NOMO-1 treated with dmso at 0.1 percent for 144 hours (cell line): Measurements from ENCODE around the gene INSR.

Experiments used
- DNase-seq: peaks from one replicate; lab custom pipeline; 2025; ENCODE audit not compliant: unreplicated experiment; lab: John Stamatoyannopoulos, UW

The INSR gene

DNA sequence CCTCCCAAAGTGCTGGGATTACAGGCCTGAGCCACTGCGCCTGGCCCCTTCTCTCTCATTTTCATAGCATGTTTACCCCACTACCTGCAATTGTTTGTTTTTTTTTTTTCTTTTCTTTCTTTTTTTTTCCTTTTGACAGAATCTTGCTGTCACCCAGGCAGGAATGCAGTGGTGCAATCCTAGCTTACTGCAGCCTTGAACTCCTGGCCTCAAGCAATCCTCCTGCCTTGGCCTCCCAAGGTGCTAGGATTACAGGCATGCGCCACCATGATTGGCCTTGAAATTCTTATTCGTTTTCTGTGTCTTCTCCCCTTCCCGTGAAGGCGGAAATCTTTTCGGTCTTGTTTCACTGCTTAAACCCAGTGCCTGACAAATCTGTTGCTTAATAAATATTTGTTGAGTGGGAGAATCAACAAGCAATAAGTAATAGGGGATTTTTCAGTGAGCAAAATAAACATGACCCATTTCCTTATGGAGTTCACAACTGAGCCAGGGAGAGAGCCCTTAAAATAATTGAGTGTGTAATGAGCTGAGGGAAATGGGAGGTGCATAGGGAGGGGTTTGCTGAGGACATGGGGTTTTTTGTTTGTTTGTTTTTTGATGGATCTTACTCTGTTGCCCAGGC lies 1.8 kb upstream of the INSR start:
- no peak for DNase-seq

DNA sequence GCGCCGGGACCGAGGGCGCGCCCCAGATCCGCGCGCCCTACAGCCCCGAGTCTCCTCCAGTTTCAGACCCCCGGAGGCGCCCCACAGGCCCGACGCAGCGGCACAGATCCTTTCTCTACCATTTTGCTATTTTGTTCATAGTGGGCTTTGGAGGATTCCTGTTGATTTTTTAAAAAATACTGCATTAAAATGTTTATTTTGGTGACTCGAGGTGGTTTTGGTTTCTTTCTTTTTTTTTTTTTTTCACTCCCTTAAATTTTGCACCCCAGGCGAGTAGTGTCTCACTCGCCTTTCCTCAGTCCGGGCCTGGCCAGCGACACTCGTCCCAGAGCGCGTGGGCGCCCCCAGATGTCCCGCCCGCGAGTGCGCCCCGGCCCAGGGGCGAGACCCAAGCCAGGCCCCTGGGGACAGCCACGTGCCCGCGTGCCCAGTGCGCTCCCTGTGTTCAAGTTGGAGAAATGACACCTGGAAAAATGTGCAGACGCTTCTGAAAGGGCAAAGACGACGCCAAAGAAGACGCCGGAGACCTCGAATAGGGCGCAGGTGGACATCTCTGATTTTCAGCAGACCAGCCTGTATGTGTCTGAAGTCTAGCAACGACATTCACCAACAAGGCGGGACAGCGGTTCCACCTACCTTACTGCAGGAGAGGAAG lies 471 bp upstream of the INSR start:
- peak; percentile 69 for DNase-seq

DNA sequence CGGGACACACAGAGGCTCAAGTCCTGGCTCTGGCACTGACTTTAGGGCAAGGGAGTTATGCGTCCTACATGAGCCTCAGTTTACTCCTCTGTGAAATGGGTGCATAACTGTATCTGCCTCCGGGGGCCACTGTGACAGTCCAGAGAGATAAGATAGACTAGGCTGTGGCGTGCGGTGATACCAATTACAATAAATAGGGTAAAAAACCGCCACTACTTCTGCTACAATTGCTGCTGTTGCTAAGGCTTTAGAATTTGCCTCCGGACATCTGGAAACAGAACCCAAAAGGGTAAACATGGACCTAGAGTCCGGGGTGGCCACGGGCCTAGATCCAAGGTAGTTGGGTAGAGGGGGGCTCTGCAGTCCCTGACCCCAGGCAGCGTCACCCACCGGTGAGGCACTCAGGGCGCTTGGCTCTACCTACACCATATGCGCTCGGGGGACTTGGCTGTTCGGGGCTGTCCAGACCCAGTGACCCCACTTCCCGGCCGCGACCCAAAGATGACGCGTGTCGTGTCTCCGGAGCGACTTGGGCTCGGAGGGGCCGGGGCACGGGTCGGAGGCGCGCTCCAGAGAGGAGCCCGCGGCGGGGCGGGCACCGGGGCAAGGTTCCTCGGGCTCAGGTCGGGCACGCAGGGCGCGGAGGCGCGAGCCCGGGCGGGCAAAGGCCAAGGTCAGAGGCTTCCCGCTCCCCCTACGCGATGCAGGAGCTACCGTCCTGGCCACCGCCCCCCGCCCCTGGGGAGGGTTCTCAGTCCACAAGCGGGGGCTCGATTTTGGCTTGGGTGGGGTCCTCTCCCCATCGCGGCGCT lies 1.1 kb downstream of the INSR start:
- peak; percentile 25 for DNase-seq

DNA sequence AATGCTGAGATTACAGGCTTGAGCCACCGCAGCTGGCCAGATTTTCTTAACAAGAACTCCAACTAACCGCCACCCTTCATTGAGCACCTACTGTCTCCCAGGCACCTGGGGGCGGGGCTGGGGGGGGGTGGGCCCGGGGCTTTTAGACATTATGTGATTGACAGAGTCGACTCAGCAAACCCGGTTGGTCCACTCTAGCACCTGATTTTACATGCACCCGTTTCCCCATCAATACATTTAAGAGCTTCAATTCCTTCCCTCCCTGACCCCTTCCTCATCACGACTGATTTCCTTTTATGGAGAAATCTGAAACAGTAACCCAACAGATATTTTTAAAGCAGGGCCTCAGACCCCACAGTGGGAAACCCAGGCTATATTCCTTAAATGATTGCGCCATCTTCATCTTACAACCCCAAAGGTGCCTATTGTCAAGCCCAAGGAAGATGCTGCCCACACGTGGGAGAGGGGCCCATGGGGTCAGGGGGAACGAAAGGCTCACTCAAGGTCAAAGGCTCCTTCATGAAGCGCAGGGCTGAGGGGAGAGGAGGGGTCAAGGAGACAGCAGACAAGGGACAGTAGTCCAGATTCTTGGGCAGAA lies 1.8 kb downstream of the INSR start:
- no peak for DNase-seq

DNA sequence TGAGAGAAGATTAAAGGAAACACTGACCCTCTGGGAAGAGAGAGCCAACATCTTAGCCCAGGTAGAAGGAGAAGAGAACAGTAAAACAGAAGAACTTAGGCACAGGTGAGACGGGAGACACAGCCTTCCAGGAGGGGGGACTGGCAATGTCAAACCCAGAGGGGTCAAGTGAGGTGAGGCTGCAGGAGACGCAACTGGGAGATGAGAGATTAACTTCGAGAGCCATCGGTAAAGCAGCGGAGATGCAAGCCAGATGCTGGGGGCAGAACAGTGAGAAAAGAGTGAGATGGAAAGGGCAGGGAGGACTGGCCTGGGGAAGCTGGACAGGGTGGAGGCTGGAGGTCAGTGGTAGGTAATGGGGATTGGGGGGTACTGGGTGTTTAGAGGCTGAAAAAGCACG lies 5.2 kb downstream of the INSR start:
- no peak for DNase-seq

DNA sequence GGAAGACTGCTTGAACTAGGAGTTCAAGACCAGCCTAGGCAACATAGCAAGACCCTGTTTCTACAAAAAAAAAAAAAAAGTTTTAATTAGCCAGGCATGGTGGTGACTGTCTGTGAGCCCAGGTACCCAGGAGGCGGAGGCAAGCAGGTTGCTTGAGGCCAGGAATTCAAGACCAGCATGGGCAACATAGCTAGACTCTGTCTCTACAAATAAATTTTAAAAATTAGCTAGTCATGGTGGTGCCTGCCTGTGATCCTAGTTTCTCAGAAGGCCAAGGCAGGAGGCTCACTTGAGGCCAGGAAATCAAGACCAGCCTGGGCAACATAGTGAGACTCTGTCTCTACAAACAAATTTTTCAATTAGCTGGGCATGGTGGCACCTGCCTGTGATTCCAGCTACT lies 6.1 kb downstream of the INSR start:
- DNase-seq = no peak

DNA sequence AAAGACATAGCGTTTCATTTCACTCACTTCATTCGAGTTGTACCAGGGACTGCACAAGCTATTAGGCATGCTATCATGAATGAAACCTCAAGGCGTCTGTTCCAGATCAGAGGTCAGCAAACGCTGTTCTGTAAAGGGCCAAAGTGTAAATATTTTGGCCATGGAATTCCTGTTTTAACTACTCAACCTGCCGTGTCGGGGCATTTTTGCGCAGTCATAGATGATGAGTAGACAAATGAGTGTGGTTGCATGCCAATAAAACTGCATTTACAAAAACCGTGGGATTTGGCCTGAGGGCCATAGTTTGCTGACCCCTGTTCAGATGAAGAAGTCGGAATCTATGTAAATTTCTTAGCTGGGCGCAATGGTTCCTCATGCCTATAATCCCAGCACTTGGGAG lies 6.5 kb downstream of the INSR start:
- DNase-seq = no peak

DNA sequence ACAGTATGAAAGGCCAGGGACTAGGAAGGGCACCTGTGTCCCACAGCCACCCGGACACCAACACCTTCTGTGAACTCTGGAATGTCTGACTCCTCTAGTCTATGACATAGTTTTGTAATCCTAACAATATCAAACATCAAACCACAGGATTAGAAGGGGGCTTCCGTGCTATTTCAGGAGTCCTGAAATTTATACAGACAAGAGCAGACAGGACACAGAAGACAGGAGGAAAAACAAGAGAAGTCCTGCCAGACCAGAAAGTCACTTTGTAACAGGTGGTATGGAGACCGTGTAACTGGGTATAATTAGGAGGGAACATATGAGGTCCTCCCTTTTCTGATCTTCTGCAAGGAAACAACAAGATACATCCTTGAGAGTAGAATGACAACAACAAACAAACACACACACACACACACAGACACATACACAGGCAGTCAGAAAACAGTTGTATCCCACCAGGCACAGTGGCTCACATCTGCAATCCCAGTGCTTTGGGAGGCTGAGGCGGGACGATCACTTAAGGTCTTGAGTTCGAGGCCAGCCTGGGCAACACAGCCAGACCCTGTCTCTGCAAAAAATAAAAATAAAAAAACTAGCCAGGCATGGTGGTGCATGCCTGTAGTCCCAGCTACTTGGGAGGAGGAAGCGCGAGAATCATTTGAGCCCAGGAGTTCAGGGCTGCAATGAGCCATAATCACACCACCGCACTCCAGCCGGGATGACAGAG lies 13.1 kb downstream of the INSR start:
- DNase-seq = no peak

DNA sequence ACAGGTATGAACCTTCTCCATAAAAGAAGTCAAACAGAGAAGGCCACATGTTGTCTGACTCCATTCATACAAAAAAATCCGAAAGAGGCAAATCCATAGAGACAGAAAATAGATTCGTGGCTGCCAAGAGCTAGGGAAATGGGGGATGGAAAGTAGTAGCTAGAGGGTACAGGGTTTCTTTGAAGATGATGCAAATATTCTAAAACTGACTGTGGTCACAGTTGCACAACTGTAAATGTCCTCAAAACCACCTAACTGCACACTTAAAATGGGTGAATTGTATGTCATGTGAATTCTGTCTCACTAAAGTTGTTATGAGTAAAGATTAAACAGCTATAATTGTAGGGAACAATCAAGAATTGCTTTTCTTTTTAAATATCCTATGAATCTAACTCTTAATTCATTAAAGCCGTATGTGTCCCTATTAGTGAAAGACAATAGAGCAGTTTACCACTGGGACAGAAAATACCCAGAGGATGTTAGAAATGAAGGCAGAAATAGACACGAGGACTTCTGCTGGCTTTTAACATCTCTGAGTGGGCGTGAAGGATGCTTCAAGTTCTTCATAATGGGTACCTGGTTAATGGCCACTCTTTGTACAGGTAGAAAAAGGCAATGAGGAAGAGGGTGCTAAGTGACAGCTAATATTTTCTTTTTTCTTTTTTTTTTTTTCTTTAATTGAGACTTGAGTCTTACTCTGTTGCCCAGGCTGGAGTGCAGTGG lies 21.2 kb downstream of the INSR start:
- DNase-seq = peak; percentile 74

DNA sequence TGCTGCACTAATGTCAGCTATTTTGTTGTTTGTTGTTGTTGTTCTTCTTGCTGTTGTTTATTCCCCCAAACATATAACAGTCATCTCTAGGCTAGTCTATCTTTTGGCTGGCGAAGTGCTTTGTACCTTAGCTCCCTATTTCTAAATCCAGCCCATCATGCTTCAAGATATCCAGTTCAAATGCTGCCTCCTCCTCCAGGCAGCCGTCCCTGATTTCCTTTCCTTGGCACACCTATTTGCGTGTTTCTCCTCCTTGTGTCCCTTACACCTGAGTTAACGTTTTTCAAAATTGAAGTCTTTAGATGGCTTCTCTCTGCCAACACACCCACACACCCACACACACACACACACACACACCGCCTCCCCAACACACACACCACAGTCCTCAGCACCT lies 25.5 kb downstream of the INSR start:
- DNase-seq = no peak

DNA sequence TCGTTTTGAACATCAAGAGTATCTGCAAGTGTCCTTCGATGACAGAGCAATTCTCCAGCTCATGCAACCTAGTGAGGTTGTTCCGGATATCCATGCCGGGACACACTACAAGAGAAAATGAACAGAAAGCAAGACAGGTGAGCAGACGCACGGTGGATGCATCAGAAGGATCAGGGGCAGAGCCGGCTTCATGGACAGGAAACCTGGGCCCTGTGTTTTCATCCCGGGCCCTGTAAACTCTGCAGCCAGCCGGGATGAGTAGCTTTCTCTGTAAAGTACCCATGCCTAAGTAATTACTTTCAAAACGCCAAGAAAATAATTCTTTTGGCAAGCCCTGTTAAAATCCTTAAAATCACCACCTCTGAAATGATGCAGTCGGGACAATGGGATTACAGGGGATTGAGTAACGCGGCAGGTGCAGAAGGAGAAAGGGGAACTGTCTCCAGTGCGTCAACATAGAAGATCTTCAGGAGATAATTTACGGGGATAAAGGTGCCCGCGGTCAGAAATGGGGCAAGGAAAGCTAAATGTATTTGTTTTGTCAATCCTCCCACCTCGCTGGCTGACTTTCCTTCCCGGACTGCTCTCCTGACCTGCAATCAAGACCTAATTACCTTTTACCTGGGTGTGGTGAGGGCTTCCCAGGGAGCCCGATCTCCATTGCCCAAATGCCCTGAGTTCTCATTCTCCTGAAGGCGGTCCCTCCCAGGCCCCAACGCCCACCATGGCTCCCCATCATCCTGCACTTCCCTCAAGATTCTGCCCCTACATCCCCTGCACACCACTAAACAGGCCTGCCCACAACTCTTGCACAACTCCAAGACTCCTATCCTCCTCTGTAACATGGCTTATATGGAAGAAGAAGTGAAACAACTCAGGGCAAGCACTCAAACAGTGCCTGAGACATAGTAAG lies 26.2 kb downstream of the INSR start:
- peak; percentile 96 for DNase-seq

DNA sequence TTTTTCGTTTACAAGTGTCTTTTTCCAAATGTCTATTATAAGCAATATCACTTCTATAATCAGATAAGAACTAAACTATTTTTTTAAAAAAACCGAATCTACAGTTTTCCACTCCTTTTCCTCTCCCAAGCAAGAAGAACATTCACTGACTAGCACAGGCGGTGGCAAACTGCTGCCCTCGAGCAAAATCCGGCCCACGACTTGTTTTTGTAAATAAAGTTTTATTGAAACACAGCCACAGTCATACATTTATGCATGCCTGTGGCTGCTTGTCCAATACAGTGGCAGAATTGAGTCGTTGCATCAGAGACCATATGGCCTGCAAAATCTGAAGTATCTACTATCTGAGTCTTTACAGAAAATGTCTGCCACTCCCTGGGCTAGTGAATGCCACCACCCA lies 27.4 kb downstream of the INSR start:
- DNase-seq = no peak

DNA sequence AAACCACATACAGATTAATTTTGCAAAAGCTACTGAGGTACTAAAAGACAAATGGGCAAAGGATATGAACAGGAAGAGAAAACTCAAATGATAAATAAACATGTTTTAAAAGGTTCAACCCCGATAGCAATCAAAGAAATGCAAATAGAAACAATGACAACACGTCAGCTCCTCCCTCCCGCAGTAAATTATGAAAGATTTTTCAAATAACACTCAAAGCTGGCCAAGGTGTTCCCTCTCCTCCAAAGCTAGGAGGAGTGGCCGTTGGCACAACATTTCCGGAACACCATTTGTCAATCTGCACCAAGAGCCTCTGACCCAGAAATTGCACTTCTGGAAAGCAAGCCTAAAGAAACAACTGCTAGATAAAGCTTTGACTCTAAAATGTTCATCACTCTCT lies 28.3 kb downstream of the INSR start:
- peak; percentile 45 for DNase-seq

DNA sequence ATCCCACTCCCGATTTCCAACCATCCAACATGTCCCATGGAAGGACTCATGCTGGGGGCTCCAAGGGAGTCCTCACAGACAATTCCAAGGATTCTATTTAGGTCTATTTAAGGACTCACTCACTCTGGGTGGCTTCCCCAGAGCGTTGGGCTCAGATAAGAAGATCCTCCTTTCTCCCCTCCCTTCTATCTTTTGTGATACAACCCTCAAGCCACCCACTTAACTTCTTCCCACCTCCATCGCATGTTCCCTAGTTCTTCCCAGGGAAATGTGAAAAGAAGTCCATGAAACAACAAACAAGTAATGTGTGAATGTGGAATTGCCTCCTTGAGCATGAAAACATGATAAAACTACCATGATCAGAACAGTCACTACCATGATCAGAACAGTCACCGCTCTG lies 29.4 kb downstream of the INSR start:
- no peak for DNase-seq

DNA sequence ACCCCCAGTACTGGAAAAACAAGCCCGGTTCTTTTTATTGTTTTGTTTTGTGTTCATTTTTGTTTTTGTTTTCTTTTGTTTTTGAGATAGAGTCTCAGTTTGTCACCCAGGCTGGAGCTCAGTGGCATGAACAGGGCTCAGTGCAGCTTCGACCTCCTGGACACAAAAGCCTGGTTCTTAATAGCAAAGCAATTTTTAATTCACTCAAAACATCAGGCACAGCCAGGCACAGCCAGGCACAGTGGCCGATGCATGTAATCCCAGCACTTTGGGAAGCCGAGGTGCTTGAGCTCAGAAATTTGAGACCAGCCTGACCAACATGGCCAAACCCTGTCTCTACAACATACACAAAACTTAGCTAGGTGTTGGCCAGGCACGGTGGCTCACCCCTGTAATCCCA lies 30.7 kb downstream of the INSR start:
- DNase-seq = no peak

DNA sequence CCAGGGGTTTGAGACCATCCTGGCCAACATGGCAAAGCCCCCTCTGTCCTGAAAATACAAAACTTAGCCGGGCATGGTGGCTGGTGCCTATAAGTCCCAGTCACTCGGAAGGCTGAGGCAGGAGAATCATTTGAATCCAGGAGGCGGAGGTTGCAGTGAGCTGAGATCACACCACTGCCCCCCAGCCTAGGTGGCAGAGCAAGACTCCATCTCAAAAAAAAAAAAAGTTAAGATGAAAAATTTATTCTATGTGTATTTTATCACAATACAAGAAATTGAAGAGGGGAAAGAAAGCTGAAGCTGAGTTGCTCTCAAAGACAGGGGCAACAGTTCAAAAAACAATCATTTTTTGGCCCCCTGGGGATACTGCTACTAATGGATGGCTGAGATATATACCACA lies 31.1 kb downstream of the INSR start:
- DNase-seq = no peak

DNA sequence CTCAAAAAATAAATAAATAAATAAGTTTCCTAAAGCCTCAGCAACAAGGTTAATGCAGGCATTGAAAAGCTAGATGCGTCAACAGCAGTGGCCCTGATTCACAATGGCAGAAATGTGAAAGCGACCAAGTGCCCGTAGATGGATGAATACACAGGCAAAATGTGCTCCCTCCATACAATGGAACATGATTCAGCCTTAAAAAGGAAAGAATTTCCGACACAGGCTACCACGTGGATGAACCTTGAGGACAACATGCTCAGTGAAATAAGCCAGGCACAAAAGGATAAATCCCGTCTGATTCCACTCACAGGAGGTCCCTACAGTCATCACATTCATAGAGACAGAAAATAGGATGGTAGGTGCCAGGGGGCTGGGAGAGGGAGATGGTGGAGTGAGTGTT lies 31.7 kb downstream of the INSR start:
- no peak for DNase-seq

DNA sequence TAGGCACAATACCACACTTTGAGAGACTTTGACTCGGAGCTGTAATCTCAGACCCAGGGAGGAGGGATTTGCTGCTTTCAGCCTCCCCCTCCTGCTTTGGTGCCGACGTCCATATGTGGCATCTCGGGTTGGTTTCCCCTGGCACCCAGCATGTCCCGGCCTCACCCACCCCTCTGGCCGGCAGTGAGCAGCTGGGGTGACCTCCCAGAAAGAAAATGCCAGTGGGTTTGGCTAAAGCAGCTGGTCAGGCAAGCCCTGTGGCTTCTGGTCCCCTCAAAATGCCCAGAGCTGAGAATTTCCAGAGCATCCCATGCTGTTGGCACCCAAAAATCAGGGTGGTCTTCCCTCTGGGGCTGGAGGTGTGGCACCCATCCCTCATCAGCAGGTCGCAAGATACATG lies 34.1 kb downstream of the INSR start:
- DNase-seq = no peak

DNA sequence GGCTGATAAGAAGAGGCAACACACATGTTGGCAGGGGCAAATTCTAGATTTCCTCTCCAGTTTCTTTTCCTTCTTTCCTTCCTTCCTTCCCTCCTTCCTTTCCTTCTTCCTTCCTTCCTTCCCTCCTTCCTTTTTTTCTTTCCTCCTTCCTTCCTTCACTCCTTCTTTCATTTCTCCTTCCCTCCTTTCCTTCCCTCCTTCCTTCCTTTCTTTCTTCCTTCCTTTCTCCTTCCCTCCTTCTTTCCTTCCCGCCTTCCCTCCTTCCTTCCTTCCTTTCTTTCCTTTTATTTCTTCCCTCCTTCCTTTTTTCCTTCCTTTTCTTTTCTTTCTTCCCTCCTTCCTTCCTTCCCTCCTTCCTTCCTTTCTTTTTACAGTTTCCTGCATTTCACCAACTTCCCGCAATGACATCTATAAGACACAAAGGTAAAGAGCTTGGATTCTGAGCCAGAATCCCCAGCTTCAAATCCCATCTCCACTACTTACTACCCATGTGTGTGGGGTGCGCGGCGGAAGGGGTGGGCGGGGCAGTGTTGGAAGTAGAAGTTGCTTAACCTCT lies 35.3 kb downstream of the INSR start:
- DNase-seq = no peak
